Nephron progenitor cell (in vitro differentiated cells): ENCODE data around the gene MYL6B.
A peak's percentile ranks its signal among the peaks of the same experiment; 100 is the strongest.
"Not testable (repeated sequence)": the region's sequence is repeated elsewhere in the genome, so short reads cannot be mapped to it uniquely, and the experiment has no call there.

Experiments used
- DNase-seq: peaks from one replicate; pipeline ENCODE4 v3.0.0; 2021
- H3K27ac Mint-ChIP-seq: 2 replicates; pipeline ENCODE4 v1.8.0; 2021; ENCODE audit warnings: mild to moderate bottlenecking, moderate library complexity, mixed read lengths
- H3K27me3 Mint-ChIP-seq: 2 replicates; pipeline ENCODE4 v1.8.0; 2021; ENCODE audit warnings: mild to moderate bottlenecking, low read depth, mixed read lengths; ENCODE audit not compliant: poor library complexity
- H3K36me3 Mint-ChIP-seq: 2 replicates; pipeline ENCODE4 v1.8.0; 2021; ENCODE audit warnings: low read depth, mixed read lengths
- H3K4me1 Mint-ChIP-seq: 2 replicates; pipeline ENCODE4 v1.8.0; 2021; ENCODE audit warnings: mixed read lengths
- H3K4me3 Mint-ChIP-seq: 2 replicates; pipeline ENCODE4 v1.8.0; 2021; ENCODE audit warnings: mild to moderate bottlenecking, moderate library complexity, mixed read lengths
- H3K9me3 Mint-ChIP-seq: 2 replicates; pipeline ENCODE4 v1.8.0; 2021; ENCODE audit warnings: mild to moderate bottlenecking, moderate library complexity, mixed read lengths
- TF ChIP-seq, protein P1 (sequence below): fragments of 200-600 bp; sonication (generic); IDR thresholded peaks from 2 replicates; pipeline ENCODE4 v1.5.0; 2021; ENCODE audit warnings: antibody characterized with exemption

The MYL6B gene

DNA sequence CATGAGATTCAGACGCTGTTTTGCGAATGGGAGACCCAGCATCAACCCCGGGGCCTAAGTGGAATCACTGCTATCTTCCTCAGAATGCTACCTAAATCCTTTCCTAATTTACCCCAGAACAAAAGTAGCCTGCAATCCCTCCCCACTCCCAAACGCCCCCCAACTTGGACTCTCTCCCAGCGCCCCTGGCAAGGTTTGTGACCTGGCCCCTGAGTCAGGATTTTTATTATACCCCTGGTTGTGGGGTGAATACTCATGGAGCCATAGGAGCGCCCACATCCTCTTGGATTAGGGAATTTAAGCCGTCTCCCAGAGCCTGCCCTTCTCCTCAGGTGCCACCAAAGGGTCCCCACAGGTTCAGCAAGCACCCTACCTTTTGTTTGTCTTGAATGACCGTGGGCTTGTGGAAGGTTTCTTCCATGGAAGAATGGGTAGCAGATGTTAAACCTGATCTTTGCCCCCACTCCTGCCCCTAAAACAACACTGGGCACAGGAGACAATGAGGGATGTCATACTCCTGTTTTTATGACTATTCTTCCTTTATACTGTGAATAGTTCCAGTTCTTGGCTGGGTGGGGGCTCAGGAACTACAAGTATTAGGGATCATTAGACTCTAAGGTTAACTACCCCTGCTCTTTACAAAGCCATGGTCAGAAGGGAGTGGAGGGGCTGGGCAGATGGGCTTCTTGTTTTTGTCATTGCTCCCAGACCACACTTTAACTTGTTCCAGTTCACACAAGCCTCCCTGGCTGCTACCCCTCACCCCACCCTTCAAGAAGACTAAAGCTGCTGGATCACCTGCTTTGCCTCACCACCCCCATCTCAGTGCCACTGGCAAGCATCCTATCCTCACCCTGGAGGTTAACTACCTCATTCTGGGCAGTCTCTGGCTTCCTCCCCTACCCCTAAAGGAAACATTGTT lies 630 bp downstream of the MYL6B start:
- H3K9me3 Mint-ChIP-seq, result no peaks in the 10 kb centered on the region
- H3K4me3 Mint-ChIP-seq, result peak overlapping the region; percentile 98
- H3K4me1 Mint-ChIP-seq, result peaks cover 49% of the 10 kb centered on the region
- no peak overlapping the region for H3K27ac Mint-ChIP-seq
- H3K27me3 Mint-ChIP-seq, result peaks cover 7% of the 10 kb centered on the region
- H3K36me3 Mint-ChIP-seq, result peaks cover 14% of the 10 kb centered on the region
- DNase-seq, result no peak
- TF ChIP-seq, protein P1, sequence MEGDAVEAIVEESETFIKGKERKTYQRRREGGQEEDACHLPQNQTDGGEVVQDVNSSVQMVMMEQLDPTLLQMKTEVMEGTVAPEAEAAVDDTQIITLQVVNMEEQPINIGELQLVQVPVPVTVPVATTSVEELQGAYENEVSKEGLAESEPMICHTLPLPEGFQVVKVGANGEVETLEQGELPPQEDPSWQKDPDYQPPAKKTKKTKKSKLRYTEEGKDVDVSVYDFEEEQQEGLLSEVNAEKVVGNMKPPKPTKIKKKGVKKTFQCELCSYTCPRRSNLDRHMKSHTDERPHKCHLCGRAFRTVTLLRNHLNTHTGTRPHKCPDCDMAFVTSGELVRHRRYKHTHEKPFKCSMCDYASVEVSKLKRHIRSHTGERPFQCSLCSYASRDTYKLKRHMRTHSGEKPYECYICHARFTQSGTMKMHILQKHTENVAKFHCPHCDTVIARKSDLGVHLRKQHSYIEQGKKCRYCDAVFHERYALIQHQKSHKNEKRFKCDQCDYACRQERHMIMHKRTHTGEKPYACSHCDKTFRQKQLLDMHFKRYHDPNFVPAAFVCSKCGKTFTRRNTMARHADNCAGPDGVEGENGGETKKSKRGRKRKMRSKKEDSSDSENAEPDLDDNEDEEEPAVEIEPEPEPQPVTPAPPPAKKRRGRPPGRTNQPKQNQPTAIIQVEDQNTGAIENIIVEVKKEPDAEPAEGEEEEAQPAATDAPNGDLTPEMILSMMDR, result no peak

DNA sequence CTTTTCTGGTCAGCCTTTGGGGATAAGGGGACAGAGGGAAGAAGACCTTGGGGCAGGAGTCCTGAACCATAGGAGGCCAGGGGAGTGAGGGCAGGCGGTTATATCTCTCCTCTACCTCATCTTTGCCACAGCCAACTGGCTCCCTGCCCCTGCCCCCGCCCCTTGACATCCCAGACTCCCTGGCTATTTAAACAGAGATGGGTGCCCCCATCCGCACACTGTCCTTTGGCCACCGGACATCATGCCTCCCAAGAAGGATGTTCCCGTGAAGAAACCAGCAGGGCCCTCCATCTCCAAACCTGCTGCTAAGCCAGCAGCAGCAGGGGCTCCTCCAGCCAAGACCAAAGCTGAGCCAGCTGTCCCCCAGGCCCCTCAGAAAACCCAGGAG lies 1.3 kb downstream of the MYL6B start:
- H3K9me3 Mint-ChIP-seq, result no peaks in the 10 kb centered on the region
- TF ChIP-seq, protein P1, result no peak
- peaks cover 14% of the 10 kb centered on the region for H3K36me3 Mint-ChIP-seq
- peaks cover 49% of the 10 kb centered on the region for H3K4me1 Mint-ChIP-seq
- peak overlapping the region; percentile 98 for H3K4me3 Mint-ChIP-seq
- H3K27me3 Mint-ChIP-seq, result peaks cover 3% of the 10 kb centered on the region
- DNase-seq, result no peak
- no peak overlapping the region for H3K27ac Mint-ChIP-seq

DNA sequence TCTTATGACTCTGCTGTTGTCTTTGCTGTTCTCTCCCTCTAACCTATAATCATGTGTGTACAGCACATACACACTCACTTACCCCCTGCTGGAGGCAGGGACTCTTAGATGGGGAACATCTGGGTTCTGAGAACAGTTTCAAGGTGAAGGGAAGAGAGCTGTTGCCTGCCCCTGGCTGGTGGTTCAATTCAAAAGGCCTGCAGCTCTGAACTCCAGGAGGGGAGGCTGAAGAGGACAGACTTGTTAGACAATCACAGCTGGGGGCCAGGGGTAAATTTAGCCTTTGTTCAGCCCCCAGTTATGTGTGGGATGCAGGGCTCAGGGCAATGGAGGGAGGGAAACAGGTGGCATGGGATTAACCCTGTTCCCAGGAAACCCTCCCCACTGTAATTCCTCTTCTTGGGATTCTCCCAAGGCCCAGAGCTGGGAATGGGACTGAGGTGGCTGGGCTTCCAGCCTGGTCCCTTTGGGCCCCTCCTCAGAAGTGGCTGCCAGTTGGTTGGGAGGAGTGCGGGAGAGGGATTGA lies 1.9 kb downstream of the MYL6B start:
- Mint-ChIP-seq H3K36me3 (peaks cover 16% of the 10 kb centered on the region), H3K4me1 (peaks cover 54% of the 10 kb centered on the region), H3K9me3 (no peaks in the 10 kb centered on the region), H3K4me3 (peak overlapping the region; percentile 98), H3K27ac (no peak overlapping the region), H3K27me3 (peaks cover 3% of the 10 kb centered on the region)
- TF ChIP-seq, protein P1, result no peak
- DNase-seq, result no peak

DNA sequence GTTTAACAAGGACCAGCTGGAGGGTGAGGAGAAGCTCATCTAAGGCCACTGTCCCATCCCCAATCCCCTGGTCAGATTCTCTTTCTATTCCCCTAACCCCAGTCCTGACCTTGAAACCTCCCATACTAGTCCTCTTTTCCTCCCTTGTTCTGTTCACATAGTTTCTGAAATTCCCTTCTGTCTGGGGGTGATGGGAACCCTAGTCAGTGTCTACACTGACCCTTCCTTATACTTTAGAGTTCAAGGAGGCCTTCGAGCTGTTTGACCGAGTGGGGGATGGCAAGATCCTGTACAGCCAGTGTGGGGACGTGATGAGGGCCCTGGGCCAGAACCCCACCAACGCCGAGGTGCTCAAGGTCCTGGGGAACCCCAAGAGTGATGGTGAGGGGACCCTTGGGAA lies 2.4 kb downstream of the MYL6B start:
- H3K4me3 Mint-ChIP-seq, result peak overlapping the region; percentile 58
- H3K36me3 Mint-ChIP-seq, result peaks cover 20% of the 10 kb centered on the region
- no peaks in the 10 kb centered on the region for H3K9me3 Mint-ChIP-seq
- TF ChIP-seq, protein P1, result no peak
- H3K4me1 Mint-ChIP-seq, result peaks cover 59% of the 10 kb centered on the region
- H3K27me3 Mint-ChIP-seq, result peaks cover 3% of the 10 kb centered on the region
- no peak for DNase-seq
- peak overlapping the region; percentile 30 for H3K27ac Mint-ChIP-seq

DNA sequence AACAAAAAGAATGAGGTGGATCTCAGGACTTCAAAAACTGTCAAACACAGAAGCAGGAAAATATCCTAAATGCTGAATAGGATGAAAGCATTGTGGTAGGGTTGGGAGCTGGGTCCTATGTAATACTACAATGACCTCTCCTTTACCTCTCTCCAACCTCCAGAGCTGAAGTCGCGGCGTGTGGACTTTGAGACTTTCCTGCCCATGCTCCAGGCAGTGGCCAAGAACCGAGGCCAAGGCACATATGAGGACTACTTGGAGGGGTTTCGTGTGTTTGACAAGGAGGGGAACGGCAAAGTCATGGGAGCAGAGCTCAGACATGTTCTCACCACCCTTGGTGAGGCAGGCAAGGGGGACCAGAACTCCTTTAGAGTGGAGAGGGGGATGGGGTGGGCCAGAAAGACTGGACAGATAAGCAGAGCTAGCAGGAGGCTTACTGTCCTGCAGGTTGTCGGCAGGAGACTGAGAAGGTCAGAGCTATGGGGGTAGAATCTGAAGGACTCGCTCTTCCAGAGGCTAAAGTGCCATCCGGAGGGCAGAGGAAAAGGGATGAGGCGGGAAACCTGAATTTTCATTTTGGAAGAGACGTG lies 3.0 kb downstream of the MYL6B start:
- Mint-ChIP-seq H3K36me3 (peaks cover 26% of the 10 kb centered on the region), H3K9me3 (no peaks in the 10 kb centered on the region), H3K4me1 (peaks cover 64% of the 10 kb centered on the region), H3K27ac (peak overlapping the region; percentile 74), H3K27me3 (peaks cover 3% of the 10 kb centered on the region), H3K4me3 (peak overlapping the region; percentile 58)
- no peak for DNase-seq
- TF ChIP-seq, protein P1, result no peak

DNA sequence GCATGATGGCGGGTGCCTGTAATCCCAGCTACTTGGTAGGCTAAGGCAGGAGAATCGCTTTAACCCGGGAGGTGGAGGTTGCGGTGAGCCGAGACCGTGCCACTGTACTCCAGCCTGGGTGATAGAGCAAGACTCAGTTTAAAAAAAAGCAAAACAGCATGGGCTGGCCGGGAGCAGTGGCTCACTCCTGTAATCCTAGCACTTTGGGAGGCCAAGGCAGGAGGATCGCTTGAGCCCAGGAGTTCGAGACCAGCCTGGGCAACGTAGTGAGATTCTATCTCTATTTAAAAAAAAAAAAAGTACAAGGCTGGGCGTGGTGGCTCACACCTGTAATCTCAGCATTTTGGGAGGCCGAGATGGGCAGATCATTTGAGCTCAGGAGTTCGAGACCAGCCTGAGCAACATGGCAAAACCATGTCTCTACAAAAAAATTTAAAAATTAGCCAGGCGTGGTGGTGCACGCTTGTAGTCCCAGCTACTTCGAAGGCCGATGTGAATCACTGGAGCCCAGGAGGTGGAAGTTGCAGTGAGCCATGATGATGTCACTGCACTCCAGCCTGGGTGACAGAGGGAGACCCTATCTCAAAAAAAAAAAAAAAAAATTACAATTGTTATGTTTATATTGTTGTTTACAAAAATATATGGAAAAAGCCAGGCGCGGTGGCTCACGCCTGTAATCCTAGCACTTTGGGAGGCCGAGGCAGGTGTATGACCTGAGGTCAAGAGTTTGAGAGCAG lies 4.2 kb downstream of the MYL6B start:
- H3K36me3 Mint-ChIP-seq, result peaks cover 37% of the 10 kb centered on the region
- H3K4me3 Mint-ChIP-seq, result peak overlapping the region; percentile 92
- H3K4me1 Mint-ChIP-seq, result peaks cover 72% of the 10 kb centered on the region
- not testable (repeated sequence) for H3K27me3 Mint-ChIP-seq, H3K9me3 Mint-ChIP-seq, DNase-seq
- H3K27ac Mint-ChIP-seq, result peak overlapping the region; percentile 98
